Kidney (tissue), 14 donors: ENCODE measurements around the gene TMEM59. TPM values are rescaled to one million over a fixed set of nuclear protein-coding genes. Genes with fewer than 3 reads are reported as not detected.
"Not testable (repeated sequence)": the region's sequence is repeated elsewhere in the genome, so short reads cannot be mapped to it uniquely, and the experiment has no call there.

Experiments
- DNase-seq, 5 donors: peaks; one replicate each; pipeline ENCODE4 v3.0.0-alpha.2; 2013 to 2020
- FAIRE-seq: peaks from 2 replicates; lab custom pipeline; 2012; peaks lifted over from hg19 to GRCh38; lab: Jason Lieb, UNC
- H3K27ac ChIP-seq, 2 donors: one replicate each; pipeline ENCODE4 v1.7.0; 2013; ENCODE audit warnings: low read depth in 2 of 2, low read length in 2 of 2, inconsistent platforms in 1 of 2
- H3K27me3 ChIP-seq: one replicate; pipeline ENCODE4 v1.7.1; 2013; ENCODE audit warnings: low read length, inconsistent platforms; ENCODE audit not compliant: control insufficient read depth, insufficient read depth
- H3K36me3 ChIP-seq, 3 donors: one replicate each; pipeline versions ENCODE4 v1.7.0 to v1.7.1; 2013; ENCODE audit warnings: low read length in 3 of 3, control low read depth in 1 of 3, inconsistent platforms in 1 of 3; ENCODE audit not compliant: insufficient read depth in 3 of 3, control insufficient read depth in 2 of 3
- H3K4me1 ChIP-seq, 3 donors: one replicate each; pipeline versions ENCODE4 v1.7.0 to v1.7.1; 2013; ENCODE audit warnings: low read length in 3 of 3, inconsistent platforms in 1 of 3, low read depth in 1 of 3; ENCODE audit not compliant: control insufficient read depth in 2 of 3, insufficient read depth in 2 of 3
- H3K4me3 ChIP-seq, 3 donors: one replicate each; pipeline versions ENCODE4 v1.7.0 to v1.8.1; 2013; ENCODE audit warnings: low read length in 3 of 3, control low read depth in 1 of 3, inconsistent platforms in 1 of 3
- H3K9ac ChIP-seq, 3 donors: one replicate each; pipeline versions ENCODE4 v1.7.0 to v1.7.1; 2013; ENCODE audit warnings: low read length in 3 of 3, control low read depth in 1 of 3, inconsistent platforms in 1 of 3
- H3K9me3 ChIP-seq, 3 donors: one replicate each; pipeline versions ENCODE4 v1.7.0 to v1.7.1; 2013; ENCODE audit warnings: low read length in 3 of 3, control low read depth in 1 of 3, inconsistent platforms in 1 of 3; ENCODE audit not compliant: control insufficient read depth in 2 of 3, insufficient read depth in 1 of 3
- CTCF ChIP-seq: IDR thresholded peaks from 3 replicates; pipeline ENCODE4 v1.5.1; 2012; ENCODE audit warnings: mild to moderate bottlenecking, moderate library complexity, borderline replicate concordance; ENCODE audit not compliant: insufficient read depth; ENCODE audit errors: extremely low read depth
- intact Hi-C: fragments of 100-400 bp; cut with DNase I; formaldehyde crosslinking; loops from one replicate; pipeline ENCODE4 v1.11.1; 2022
- polyA plus RNA-seq: library from polyadenylated mRNA; stranded (reverse); fragments of 350-450 nt; fragmentation: Illumina TruSeq; extraction: RNeasy Lipid Tissue Mini Kit (QIAGEN cat#74804); gene quantifications from one replicate; pipeline ENCODE4 v1.2.3, GENCODE V29; 2014; ENCODE audit warnings: low read depth, low replicate concordance; ENCODE audit not compliant: insufficient read depth
- total RNA-seq: library from RNA; stranded (reverse); fragmentation: NEBNext Ultra II Directional; extraction: Animal tissue kit (Norgen Biotek cat#: 25700); gene quantifications from one replicate; pipeline ENCODE4 v1.2.1, GENCODE V29; 2021
- donor health status: control.
- donor health status: control.
- donor health status: control.
- donor health status: control.
- donor health status: control.
- donor health status: DM: yes; HTN: yes; CAD: no.
- donor health status: Normal renal cell carcinoma (clear cell type).

TMEM59 gene
- total and polyA plus RNA-seq, 2 donors from 2014 or later = 475 to 521 TPM

GRCh38 chr1:54006508-54006907 lies 46.5 kb downstream of the TMEM59 start:
- intact Hi-C loops = no loop called here
- DNase-seq = no peak

GRCh38 chr1:54004481-54005049 lies 48.4 kb downstream of the TMEM59 start:
- H3K27me3 ChIP-seq = no peaks in the 10 kb centered on the region
- FAIRE-seq (no peak), DNase-seq (no peak)
- H3K27ac ChIP-seq = no peak overlapping the region
- TF ChIP-seq CTCF = no peak
- no peak overlapping the region for H3K4me3 ChIP-seq
- H3K36me3 ChIP-seq = no peaks in the 10 kb centered on the region
- no peaks in the 10 kb centered on the region for H3K4me1 ChIP-seq
- no peak overlapping the region for H3K9ac ChIP-seq
- no peaks in the 10 kb centered on the region for H3K9me3 ChIP-seq
- intact Hi-C loops = no loop called here

More at GRCh38 chr1:54006508-54006907, 46.5 kb downstream of the TMEM59 start:
- TF ChIP-seq CTCF = no peak
- no peaks in the 10 kb centered on the region for H3K9me3 ChIP-seq
- no peaks in the 10 kb centered on the region for H3K27me3 ChIP-seq
- no peaks in the 10 kb centered on the region for H3K4me1 ChIP-seq
- H3K27ac ChIP-seq = no peak overlapping the region
- no peak overlapping the region for H3K9ac ChIP-seq
- FAIRE-seq = no peak
- H3K4me3 ChIP-seq = no peak overlapping the region
- no peaks in the 10 kb centered on the region for H3K36me3 ChIP-seq

GRCh38 chr1:54003750-54004480 lies 49.1 kb downstream of the TMEM59 start:
- FAIRE-seq, H3K4me3 ChIP-seq, intact Hi-C loops, H3K9ac ChIP-seq, H3K9me3 ChIP-seq, H3K4me1 ChIP-seq, H3K27ac ChIP-seq, H3K36me3 ChIP-seq, DNase-seq, H3K27me3 ChIP-seq: not testable (repeated sequence)

- intact Hi-C loops = no loop called here
- no peak for FAIRE-seq
- H3K9ac ChIP-seq = no peak overlapping the region
- H3K36me3 ChIP-seq = no peaks in the 10 kb centered on the region
- no peaks in the 10 kb centered on the region for H3K4me1 ChIP-seq
- H3K27ac ChIP-seq = no peak overlapping the region
- no peaks in the 10 kb centered on the region for H3K9me3 ChIP-seq
- TF ChIP-seq CTCF = no peak
- DNase-seq = no peak
- H3K27me3 ChIP-seq = no peaks in the 10 kb centered on the region
- H3K4me3 ChIP-seq = no peak overlapping the region
Measured at GRCh38 chr1:54003249-54003646, 49.8 kb downstream of the TMEM59 start.
